Putamen (tissue), 1 donor: Measurements from ENCODE around the gene AIFM2.

Source experiments
- DNase-seq: peaks from one replicate; pipeline ENCODE4 v3.0.0-alpha.2; 2016; ENCODE audit warnings: low spot score

The AIFM2 gene

DNA sequence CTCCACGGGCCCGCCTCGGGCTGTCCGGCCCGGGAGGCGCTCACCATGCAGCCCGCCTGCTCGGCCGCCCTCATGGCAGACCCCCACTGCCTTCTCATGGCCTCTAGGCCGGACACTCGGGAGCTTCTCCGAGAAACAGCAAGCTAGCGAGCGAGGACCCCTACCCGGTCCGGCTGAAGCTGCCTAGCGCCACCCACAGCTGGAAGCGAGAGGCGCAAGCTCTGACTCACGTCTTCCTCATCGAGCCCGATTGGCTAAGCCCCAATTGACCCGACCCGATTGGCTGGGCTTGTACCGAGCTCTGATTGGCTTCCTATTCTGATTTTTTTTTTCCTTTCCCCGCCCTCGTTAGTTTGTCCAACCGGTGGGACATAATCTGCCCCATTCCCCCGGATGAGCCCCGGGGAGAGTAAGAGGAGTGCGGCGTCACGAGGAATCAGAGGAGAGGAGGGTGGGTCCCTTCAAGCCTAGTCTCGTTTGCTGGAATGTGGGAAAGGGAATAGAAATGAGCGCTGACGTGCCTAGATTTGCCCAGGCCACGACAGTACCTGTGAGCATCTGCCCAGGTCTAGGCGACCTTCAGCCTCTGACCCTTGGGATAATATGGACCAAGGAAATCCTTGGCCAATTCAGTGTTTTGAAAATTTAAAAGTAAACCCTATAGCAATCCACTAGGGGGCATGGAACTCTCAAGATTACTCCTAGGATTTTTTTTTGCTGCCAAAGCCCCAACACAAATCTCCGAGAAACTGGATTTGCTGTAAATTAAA, 14.0 kb upstream of the AIFM2 start, which contains the start of gene TYSND1:
Gene TYSND1, minus strand, starts transcription at position 212 of the 770 bp plus-strand sequence. Its CDS starts 114 bp downstream, at position 98.
- DNase-seq = peak; percentile 96

DNA sequence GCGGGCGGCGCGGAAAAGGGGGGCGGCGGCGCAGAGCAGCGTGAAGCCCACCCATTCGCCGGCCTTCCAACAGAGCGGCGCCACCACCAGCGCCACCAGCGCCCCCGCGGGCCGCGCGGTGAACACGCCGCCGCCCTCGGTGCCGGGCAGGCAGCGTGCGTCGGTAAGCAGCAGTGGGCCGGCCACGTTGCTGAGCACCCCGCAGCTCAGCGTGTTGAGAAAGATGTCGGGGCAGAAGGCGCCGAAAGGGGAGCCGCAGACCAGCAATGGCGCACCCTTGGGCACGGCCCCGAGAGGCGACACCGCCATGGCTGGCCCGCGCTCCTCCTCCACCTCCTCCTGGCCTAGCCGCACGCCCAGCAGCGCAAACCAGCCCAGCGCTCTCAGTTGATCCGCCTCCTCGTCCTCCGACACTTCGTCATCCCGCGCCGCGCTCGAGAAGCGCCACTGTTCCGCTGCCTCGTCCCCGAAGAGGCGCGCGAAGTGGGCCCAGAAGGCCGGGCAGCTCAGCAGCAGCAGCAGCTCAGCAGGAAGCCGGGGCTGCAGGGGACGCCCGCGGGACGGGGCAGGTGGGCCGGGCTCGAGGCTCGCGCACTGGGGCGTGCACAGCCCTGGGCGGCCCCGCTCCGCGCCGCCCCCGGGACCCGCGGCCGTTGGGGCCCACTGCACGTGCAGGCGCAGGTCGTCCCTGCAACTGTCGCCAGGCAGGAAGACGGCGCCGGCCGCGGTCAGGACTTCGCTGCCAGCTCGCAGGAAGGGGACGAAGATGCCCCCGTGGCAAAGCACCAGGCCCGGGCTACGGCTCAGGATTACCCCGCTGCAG, 13.3 kb upstream of the AIFM2 start:
- peak; percentile 59 for DNase-seq

DNA sequence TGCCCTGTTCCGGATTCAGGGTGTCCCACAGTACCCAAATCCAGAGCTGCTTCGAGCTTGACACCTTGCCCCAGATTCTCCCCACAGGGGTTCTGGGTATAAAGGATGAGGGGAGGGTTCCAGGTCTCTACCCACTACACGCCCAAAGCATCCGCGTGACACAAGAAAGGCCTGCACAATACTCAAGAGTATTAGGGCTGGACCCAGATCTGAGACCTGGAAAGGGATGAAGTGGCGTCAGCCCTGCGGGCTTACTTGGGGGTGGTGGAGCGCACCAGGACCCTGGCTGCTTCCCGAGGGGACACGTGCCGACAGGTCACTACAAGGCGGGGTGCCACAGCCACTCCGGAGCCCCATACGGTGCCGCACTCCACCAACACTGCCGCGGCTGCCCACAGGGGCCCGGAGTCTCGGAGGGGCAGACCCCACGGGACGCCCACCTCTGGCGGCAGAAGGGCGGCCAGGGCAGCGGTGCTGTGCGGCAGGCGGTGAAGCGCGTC, 12.6 kb upstream of the AIFM2 start:
- no peak for DNase-seq

DNA sequence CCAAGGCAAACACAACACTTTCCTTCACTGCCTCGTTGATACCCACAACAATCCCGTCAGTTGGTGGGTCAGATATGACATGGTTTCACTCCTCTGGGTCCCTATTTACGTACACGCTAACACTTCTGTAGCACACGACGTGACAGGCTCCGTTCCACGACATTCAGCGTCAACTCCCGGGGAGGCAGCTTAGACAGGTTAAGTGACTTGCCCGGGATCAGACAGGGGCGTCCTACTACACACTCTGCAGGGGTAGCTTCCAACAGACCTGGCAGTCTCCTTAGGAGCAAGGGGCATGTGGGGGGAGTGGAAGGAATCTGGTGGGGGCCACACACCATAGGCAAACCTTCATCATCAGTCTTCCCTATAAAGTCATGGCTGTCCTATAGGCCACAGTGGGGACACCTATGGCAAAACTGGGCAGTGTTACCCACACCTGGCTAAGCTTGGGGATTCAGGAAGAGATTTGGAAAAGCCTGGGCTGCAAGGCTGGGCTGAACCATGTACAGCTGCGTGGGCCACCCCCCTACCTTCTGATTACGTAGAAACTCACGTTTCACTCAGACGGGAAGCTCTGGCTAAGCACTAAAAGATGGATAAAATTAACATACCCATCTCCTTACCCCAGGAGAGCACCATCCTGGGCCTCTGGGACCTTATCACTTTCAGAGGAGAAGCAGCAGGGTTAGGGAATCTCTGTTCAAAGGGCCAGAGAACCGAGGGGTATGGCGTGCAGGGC, 11.9 kb upstream of the AIFM2 start:
- no peak for DNase-seq

DNA sequence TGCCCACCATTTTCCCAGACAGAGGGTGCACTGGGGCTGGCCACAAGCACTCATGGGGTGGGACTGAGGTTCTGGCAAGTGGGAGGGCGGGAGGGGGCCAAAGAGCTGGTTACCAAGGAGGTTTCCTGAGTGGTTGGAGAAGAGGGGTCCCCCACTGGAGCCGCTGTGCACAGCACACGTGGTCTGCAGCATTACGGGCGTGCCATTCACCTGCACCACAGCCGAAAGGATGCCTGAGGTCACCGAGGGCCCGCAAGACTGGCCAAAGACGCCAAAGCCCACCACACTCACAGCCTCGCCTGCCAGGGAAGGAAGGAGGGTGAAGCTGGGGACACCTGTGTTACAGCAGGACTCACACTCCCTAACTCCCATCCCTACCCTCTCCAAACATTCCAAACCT, 9.9 kb upstream of the AIFM2 start:
- no peak for DNase-seq

DNA sequence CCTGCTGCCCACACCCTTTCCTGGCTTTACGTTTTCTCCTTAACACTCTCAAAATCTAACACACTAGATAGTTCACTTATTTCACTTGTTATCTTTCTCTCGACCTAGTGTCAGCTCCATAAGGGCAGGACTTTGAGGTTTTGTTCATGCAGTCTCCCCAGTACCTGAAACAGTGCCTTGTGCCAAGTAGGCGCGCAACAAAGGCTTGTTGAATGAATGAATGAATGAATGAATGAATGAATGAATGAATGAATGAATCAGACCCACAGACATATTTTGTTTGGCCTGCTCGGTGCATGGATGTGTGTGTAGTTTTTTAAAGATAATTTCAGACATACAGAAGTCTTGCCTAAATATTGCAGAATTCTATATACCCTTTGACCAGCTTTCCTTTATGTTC, 7.7 kb upstream of the AIFM2 start:
- no peak for DNase-seq

DNA sequence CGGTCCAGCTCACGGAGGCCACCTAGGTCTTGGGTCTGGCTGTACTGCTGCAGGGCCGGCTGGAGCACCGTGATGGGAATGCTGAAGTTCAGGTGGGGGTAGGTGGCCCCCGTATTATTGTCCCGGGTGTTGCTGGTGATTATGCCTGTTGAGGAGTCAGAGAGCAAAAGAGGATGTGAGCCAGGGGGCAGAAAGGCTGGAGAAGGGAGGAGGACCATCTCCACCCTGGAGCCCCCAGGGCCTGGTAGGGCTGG, 7.3 kb upstream of the AIFM2 start:
- no peak for DNase-seq

DNA sequence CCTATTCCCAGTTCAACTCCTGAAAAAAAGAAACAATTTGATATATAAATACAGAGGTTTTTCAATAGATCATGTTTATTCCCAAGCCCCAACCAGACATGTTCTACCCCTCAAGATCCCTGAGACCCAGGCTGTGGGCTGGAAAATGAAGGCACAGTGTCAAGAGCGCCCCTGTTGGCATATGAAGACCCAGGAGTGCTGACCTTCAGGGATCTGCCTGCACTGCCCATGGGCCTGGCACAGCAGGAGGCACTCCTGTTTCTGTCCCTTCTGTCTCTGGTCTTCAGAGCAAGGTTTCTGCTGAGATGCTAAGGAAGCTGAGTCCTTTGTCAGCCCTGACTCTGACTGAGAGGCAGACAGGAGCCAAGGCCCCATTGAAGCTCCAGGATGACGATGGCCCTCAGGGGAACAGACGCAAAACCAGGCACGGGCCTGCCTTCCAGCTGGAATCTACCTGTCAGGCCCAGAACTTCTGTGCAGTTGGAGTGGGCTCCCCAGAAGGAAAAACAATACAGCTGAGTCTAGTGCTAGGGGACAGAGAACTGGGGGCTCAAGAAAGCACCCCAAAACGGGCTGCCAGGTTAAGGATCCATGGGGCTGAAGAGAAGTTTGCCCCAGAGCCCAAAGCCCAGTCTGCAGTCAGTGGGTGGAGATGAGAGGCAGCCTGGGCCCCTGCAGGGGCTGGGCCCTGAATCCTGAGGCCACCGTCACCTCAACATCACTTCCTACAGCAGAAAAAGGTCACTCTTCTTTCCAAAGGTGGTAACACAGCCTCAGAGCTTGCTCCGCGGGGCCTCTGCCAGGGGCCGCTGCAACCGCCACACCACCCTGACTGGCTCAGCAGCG, 6.7 kb upstream of the AIFM2 start:
- DNase-seq = no peak

DNA sequence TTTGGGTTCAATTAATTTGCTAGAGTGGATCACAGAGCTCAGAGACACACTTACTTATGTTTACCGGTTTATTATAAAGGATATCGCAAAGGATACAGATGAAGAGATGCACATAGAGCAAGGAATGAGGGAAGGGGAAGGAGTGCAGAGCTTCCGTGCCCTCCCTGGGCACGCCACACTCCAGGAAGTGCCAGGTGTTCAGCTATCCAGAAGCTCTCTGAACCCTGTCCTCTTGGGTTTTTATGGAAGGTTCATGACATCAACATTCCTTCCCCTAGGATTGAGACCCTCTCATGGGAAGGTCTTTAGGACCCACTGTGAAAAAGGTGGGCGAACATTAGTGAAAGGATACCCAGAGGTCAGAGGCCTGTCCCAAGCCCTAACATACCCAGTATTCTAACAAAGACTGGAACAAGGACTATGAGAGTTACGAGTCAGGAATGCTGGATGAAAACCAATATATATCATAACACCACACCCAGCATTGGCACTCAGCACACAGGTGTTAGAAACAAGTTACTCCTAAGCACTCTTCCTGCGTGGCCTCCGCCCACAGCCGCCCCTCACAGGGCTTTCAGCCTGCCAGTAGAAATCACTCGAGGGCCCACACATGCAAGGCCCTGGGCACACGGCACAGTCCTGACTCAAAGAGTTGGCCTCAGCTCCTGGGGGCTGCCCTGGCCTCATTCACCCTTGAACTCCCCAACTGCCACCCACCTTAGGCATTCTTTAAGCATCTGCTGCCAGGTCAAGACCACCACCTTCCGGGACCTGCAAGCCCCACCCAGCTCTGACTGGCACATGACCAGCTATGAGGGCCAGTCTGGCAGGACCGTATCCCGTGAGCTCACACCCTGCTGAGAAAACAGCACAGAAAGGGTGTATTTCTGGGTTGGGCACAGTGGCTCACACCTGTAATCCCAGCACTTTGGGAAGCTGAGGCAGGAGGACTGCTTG, 5.6 kb upstream of the AIFM2 start:
- DNase-seq = no peak

DNA sequence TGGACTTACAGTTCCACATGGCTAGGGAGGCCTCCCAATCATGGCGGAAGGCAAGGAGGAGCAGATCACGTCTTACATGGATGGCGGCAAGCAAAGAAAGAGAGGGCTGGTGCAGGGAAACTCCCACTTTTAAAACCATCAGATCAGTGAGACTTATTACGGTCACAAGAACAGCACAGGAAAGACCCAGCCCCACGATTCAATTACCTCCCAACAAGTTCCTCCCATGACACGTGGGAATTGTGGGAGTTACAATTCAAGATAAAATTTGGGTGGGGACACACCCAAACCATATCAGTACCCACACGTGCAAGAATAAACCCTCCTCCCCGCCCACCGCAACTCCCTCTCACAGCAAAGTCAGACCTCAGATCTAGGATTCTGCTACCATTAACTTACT, 4.5 kb upstream of the AIFM2 start:
- no peak for DNase-seq

DNA sequence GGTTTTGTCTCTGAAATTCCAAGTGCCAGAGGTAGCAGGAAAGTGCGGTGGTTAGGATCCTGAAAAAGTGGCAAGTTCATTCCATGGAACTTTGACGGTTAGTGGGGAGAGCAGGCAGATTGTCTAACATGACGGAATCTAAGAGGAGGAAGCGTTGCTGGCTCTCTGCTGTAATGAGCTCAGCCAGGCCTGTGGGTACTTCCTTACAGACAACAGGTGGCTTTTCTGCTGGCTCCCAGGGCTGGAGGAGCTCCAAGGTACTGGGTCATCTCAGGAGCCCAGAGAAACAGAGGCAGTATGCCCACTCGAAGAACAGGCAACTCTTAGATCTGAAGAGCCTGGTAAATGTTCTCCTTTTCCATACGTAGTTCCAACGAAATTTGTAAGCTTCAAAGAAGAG, 3.1 kb upstream of the AIFM2 start:
- no peak for DNase-seq

DNA sequence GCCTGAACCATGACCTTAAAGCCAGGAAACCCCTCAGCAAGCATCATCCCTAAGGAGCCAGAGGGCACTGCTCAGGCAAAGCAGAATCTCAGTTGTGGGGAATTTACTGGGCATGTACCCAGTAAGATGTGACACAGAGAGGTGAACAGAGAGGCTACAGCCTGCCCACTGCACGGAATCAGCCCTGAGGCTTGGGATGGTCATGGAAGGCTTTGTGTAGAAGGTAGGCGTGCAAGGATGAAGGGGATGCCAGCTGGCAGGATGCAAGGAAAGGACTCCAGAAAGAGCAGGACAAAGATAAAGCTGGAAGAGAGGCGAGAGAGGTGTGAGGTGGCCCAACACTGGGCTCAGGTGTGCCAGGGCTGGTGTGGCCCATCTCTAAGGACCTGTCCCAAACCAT, 2.4 kb upstream of the AIFM2 start:
- no peak for DNase-seq

DNA sequence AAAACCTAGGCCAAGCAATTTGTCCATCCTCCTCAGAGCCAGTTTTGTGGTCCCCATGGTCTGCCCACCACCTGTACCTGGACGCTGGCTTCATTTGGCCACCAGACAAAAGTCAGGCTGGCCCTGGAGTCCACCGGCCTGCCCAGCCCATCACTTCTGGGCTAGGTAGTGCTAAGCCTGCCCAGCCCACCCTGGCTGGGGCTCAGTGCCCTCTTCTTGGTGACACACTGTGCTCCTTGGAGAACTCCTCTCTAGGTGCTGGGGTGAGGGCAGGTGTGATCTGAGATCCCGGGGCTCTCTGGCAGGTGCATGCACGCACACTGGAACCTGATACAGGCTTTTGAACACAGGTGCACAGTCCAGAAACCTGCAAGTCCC, 1.1 kb downstream of the AIFM2 start:
- no peak for DNase-seq

DNA sequence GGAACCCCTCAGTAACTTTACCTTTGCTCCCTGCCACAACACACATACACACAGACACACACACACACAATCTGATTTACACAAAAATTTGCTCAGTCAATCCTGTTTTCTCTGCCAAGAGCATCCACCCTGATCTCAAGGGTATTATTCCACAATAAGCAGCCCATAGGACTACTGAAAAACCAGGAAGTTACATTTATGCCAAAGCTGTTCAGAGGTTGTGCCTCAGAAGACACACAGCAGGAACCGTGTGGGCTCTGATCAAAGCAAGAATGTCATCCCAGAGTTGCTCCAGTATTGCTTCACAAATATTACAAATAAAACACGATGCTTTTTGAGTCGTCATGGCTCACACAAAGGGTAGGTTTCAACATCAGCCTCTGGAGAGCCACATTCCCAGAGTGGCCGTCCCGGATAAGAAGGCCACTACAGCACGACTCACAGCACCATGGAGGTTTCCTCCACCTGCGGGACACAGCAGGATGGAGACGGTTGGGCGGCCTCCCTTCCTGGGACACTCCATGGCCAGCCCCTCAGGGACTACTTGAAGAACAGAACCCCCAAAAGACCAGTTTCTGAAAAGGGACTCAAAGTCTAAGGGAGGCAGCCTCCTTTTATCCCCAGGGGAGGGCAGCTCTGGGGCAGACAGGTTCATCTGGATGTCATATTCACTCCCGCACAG, 1.6 kb downstream of the AIFM2 start:
- no peak for DNase-seq

DNA sequence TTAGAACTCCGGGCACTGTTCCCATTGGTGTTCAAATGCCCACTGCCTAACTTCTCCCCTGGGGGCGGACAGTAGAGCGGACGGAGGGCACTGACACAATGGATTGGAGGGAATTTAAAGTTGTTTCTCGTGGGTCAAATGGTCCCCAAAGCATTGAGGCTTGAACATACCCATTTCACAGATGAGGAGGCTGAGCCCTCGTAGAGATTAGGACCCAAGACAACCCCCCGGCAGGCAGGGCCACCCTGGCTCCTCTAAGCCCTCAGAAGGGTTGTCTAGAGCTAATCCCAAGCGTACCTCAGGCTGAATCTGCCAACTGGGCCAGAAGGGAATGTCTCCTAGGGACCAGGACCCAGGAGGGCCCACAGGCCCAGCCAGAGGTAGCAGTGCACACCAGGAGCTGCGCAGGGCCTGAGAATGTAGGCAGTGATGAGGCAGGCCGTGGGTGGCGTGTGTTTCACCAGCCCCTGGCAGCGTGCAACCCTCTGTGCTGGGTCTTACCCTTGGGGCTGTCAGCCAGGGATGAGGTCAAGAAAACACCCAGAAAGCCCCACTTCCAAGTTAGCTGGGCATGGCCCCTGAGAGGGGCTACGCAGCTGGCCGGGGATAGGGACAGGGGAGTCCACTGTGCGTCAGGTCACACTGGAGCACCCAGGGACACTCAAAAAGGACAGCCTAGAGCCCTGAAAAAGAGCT, 5.8 kb downstream of the AIFM2 start:
- DNase-seq = no peak

DNA sequence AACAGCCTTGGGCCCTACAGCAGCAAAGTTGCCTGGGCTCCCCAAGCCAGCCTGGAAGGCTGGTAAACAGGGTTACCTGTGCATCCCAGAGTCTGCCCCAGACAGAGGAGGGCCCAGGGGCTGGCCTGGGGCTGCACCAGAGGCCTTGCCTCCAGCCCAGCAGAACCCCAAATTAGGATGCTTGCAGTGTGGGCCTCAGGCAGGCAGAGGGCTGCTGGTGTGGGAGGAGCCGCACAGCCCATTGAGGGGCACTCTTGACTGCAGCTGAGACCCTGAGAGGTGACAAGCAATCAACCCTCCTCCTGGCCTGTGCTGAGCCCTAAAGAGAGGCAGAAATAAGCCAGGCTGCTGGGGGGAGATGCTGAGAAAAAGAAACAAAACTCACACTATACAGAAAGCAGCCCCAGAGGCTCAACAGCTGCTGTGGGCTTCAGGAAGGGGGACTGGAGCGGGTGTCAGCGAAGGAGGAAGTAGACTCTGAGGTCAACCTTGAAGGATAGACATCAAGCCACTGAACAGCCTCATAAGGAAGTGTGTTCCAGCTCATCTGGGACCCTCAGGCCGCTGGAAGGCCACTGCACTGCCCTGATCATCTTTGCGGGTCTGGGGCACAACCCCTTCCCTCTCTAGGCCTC, 6.6 kb downstream of the AIFM2 start:
- no peak for DNase-seq

DNA sequence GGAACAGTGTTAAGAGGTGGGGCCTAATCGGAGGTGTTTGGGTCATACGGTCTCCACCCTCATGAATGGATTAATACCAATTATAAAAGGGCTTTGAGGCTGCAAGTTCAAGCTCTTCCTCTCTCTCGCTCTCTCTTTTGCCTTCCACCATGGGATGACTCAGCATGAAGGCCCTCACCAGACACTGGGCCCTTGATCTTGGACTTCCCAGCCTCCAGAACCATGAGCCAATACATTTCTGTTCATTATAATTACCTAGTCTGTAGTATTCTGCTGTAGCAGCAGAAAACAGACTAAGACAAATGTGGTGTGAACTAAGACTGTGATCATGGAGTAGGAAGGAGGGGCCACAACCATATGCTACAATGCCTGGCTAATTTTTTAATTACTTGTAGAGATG, 7.7 kb downstream of the AIFM2 start:
- no peak for DNase-seq

DNA sequence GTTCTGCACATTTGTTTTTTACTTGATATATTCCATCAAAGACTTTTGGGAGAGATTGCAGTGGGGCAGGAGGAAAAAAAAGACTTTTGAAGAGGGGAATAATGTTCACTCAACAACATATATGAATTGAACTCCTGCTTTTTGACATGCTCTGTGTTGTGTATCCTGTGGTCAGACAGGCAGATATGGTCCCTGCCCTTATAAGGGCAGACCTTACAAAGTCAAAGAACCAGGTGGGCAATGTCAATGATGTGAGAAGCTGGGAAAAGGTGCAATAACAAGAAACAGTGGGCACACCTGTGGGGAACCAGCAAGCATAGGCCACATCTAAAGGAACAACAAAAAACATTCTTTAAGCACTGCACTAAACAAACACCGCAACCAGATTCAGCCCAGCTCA, 8.2 kb downstream of the AIFM2 start:
- DNase-seq = no peak

DNA sequence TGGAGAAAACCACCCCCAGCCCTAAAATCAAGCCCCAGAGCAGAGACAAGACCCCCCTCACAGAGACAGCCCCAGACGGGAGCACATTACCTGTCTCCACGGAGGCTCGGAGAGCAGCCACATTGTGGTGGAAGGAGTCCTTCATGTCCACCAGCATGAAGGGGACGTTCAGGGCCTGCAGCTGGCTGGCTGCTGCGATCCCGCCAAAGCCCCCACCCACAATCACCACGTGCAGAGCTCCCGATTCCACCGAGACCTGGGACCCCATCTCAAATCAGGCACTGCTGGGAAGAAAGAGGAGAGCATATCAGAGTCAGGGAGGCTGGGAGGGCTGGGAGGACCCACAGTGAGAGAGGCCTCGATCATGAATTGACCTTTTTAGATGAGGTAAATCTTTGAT, 8.8 kb downstream of the AIFM2 start:
- no peak for DNase-seq
